ENCODE results near the gene ZNF30.

GRCh38 chr19:34974646-34975045 lies 47.9 kb downstream of the ZNF30 start:
- TF ChIP-seq EZH2 (IDR thresholded peaks at IDR 0.05; ENCODE audit: insufficient read depth, poor library complexity, severe bottlenecking) (no peak), EZH2phosphoT487 (IDR thresholded peaks at IDR 0.05; ENCODE audit: insufficient read depth, low read depth) (no peak)

Data from GM23248 (cell line).